HG02938 (cell line): Measurements from ENCODE around the gene PNRC1.
"Not testable (repeated sequence)": the region's sequence is repeated elsewhere in the genome, so short reads cannot be mapped to it uniquely, and the experiment has no call there.

ENCODE experiments used
- ATAC-seq: cut with Tn5 transposase; IDR thresholded peaks from one replicate; pipeline ENCODE4 v1.9.1; 2021; ENCODE audit warnings: mild to moderate bottlenecking, moderate library complexity; ENCODE audit not compliant: unreplicated experiment

Gene PNRC1

GRCh38 chr6:89098461-89098860, 17.9 kb downstream of the PNRC1 start:
- no peak for ATAC-seq

- ATAC-seq, result no peak
Observed at GRCh38 chr6:89100114-89100513, 19.6 kb downstream of the PNRC1 start.

GRCh38 chr6:89110284-89110683, 29.7 kb downstream of the PNRC1 start:
- no peak for ATAC-seq

- no peak for ATAC-seq
Observed at GRCh38 chr6:89111933-89112332, 31.4 kb downstream of the PNRC1 start.

- ATAC-seq, result no peak
Observed at GRCh38 chr6:89116702-89117101, 36.2 kb downstream of the PNRC1 start.

- ATAC-seq, result no peak
Observed at GRCh38 chr6:89117211-89118108, 36.9 kb downstream of the PNRC1 start, which contains the start of gene SRSF12. TSS of gene SRSF12 (minus strand) at chr6:89118071. CDS start at chr6:89117887, 184 bp downstream.

GRCh38 chr6:89118931-89119330, 38.4 kb downstream of the PNRC1 start:
- no peak for ATAC-seq

- ATAC-seq, result no peak
Observed at GRCh38 chr6:89120371-89120770, 39.8 kb downstream of the PNRC1 start.

- no peak for ATAC-seq
Observed at GRCh38 chr6:89121934-89122333, 41.4 kb downstream of the PNRC1 start.

GRCh38 chr6:89122625-89123024, 42.1 kb downstream of the PNRC1 start:
- ATAC-seq, result no peak

GRCh38 chr6:89128256-89128671, 47.7 kb downstream of the PNRC1 start:
- not testable (repeated sequence) for ATAC-seq

- no peak for ATAC-seq
Observed at GRCh38 chr6:89131599-89131998, 51.0 kb downstream of the PNRC1 start.

- no peak for ATAC-seq
Observed at GRCh38 chr6:89132057-89132456, 51.5 kb downstream of the PNRC1 start.

GRCh38 chr6:89133981-89134380, 53.4 kb downstream of the PNRC1 start:
- no peak for ATAC-seq

GRCh38 chr6:89134723-89135122, 54.2 kb downstream of the PNRC1 start:
- no peak for ATAC-seq
